Upper lobe of left lung (tissue), 6 donors: ENCODE results near the gene RAD51C. TPM values are rescaled to one million over a fixed set of nuclear protein-coding genes. Genes with fewer than 3 reads are reported as not detected.

Experiments
- ATAC-seq, 2 donors: fragments of 200-7000 bp; cut with Tn5 transposase; one replicate each; pipeline ENCODE4 v1.9.1; 2022; ENCODE audit warnings: mild to moderate bottlenecking in 2 of 2, moderate library complexity in 2 of 2; ENCODE audit not compliant: low FRiP score in 2 of 2
- DNase-seq, 2 donors: peaks; one replicate each; pipeline ENCODE4 v3.0.0-alpha.2; 2019 to 2020
- H3K27ac ChIP-seq, 4 donors: fragments of 200-600 bp; sonication (generic); one replicate each; pipeline ENCODE4 v1.5.1; 2016 to 2019
- H3K27me3 ChIP-seq, 4 donors: fragments of 200-600 bp; sonication (generic); one replicate each; pipeline ENCODE4 v1.5.1; 2017 to 2019
- H3K36me3 ChIP-seq, 4 donors: fragments of 200-600 bp; sonication (generic); one replicate each; pipeline ENCODE4 v1.5.1; 2016 to 2019
- H3K4me1 ChIP-seq, 4 donors: fragments of 200-600 bp; sonication (generic); one replicate each; pipeline ENCODE4 v1.5.1; 2018 to 2019
- H3K4me3 ChIP-seq, 4 donors: fragments of 200-600 bp; sonication (generic); one replicate each; pipeline ENCODE4 v1.5.1; 2017 to 2019; ENCODE audit warnings: mild to moderate bottlenecking in 2 of 4, moderate library complexity in 1 of 4
- H3K9me3 ChIP-seq, 4 donors: fragments of 200-600 bp; sonication (generic); one replicate each; pipeline ENCODE4 v1.5.1; 2018 to 2019
- EP300 ChIP-seq, 4 donors: sonication (generic); formaldehyde crosslinking; IDR thresholded peaks; one replicate each; pipeline ENCODE4 v1.5.1; 2017; ENCODE audit warnings: antibody characterized with exemption in 4 of 4, control low read depth in 2 of 4
- POLR2A ChIP-seq, 4 donors: fragments of 450-650 bp; IDR thresholded peaks; one replicate each; pipeline ENCODE4 v1.5.1; 2016 to 2017; ENCODE audit warnings: antibody characterized with exemption in 4 of 4, mild to moderate bottlenecking in 2 of 4
- POLR2AphosphoS5 ChIP-seq, 2 donors: sonication (generic); formaldehyde crosslinking; IDR thresholded peaks; one replicate each; pipeline ENCODE4 v1.5.1; 2017; ENCODE audit warnings: antibody characterized with exemption in 2 of 2
- WGBS, 2 donors: methylation state at CpG; one replicate each; pipeline ENCODE4 v1.1.5; 2017 to 2018; 5-methylcytosine and 5-hydroxymethylcytosine counted together
- total RNA-seq, 6 donors: library from RNA; depleted of rRNA in 4 of 6; stranded (reverse); fragments of >200 nt in 4 of 6; gene quantifications; one replicate each; pipeline versions ENCODE4 v1.1.0 to v1.2.1, GENCODE V29; 2016 to 2021
- TF ChIP-seq, protein P1 (sequence below), 6 experiments: fragments of 450-650 bp in 4 of 6; fragments of 200-600 bp in 2 of 6; sonication (generic) in 2 of 6; IDR thresholded peaks; one replicate each; pipeline ENCODE4 v1.5.1; 2016 to 2019; ENCODE audit warnings: antibody characterized with exemption in 6 of 6
- donor health status: DM: no; HTN: no; CAD: no; lungs with moderate emphysema.
- donor health status: DM: no; HTN: yes; CAD: no; lungs with severe emphysema.

RAD51C gene
- total RNA-seq, 6 donors from 2014 or later = 10.9 to 21.0 (median 15.9) TPM

DNA sequence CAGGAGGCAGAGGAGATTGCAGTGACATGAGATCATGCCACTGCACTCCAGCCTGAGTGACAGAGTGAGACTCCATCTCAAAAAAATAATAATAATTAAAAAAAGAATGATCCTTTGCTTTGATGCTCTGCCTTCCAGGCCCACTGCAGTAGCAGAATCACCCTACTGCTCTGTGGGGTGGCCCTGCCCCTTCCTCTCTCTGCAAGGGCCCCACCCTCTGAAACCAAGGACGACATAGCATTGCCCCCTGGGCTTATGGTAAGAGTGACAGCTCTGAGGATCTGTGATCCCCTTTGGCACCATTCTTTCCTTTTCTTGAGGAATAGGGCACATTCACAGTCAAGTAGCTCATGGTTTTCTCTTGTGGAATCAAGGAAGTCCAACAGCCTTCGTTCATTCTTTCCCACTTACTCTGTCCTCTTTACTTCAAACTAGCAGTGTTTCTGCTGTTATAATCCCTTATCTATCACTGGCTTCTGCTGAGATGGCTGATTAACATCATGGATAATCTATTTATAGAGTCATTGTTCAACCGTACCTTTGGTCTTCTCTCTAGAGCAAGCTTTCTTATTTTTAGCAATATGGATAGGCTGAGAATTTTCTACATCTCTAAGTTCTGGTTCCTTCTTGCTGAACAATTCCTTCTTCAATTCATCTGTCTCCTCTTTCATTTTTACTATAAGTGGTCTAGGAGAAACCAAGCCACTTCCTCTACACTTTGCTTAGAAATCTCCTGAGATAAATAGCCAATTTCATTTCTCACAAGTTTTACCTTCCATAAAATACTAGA is 14.1 kb downstream of the RAD51C start:
- Histone ChIP-seq H3K36me3 (peaks cover 0 to 34% (median 13%) of the 10 kb centered on the region in 4 donors), H3K27ac (no peak overlapping the region), H3K4me3 (no peak overlapping the region), H3K27me3 (no peaks in the 10 kb centered on the region), H3K9me3 (no peaks in the 10 kb centered on the region), H3K4me1 (no peaks in the 10 kb centered on the region)
- DNase-seq (no peak), ATAC-seq (no peak)
- 68 to 71% methylated on average over 3 of the region's 3 CpGs for WGBS, 2 donors
- TF ChIP-seq, protein P1, sequence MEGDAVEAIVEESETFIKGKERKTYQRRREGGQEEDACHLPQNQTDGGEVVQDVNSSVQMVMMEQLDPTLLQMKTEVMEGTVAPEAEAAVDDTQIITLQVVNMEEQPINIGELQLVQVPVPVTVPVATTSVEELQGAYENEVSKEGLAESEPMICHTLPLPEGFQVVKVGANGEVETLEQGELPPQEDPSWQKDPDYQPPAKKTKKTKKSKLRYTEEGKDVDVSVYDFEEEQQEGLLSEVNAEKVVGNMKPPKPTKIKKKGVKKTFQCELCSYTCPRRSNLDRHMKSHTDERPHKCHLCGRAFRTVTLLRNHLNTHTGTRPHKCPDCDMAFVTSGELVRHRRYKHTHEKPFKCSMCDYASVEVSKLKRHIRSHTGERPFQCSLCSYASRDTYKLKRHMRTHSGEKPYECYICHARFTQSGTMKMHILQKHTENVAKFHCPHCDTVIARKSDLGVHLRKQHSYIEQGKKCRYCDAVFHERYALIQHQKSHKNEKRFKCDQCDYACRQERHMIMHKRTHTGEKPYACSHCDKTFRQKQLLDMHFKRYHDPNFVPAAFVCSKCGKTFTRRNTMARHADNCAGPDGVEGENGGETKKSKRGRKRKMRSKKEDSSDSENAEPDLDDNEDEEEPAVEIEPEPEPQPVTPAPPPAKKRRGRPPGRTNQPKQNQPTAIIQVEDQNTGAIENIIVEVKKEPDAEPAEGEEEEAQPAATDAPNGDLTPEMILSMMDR (IDR thresholded peaks at IDR 0.05) = no peak
- TF ChIP-seq POLR2A (IDR thresholded peaks at IDR 0.05) (no peak), POLR2AphosphoS5 (IDR thresholded peaks at IDR 0.05) (no peak), EP300 (IDR thresholded peaks at IDR 0.05) (no peak)

DNA sequence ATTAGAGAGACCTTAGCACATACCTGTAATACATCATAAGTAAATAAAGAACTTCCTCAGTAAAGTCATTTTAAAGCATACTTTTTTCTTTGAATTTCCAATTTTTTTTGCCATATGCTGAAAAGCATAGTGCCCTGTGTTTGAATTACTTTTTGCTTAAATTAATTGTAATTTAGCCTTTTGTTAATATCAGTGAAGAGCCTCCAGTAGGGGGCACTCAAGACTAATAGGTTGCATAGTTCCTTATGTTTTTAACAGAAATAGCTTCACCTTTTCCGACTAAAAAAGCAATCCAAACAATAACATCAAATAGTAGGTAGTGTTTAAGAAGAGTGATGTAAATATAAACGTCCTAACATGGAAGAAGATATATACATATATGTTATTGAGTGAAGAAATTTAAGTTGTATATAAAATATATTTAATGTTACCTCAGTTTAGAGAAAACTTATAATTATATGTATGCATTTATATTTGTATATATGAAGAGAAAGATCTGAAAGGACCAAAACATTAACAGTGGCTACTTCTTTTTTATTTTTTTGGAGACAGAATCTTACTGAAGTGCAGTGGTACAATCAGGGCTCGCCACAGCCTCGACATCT is 18.6 kb downstream of the RAD51C start:
- TF ChIP-seq, protein P1 (IDR thresholded peaks at IDR 0.05) = peak; percentile 37 to 68 (median 63)
- no peak for TF ChIP-seq POLR2AphosphoS5 (IDR thresholded peaks at IDR 0.05)
- no peak overlapping the region for H3K4me3 ChIP-seq
- DNase-seq (no peak), ATAC-seq (no peak)
- 52 to 53% methylated on average over 4 of the region's 4 CpGs for WGBS, 2 donors
- no peaks in the 10 kb centered on the region for H3K27me3 ChIP-seq
- H3K4me1 ChIP-seq = no peaks in the 10 kb centered on the region
- no peaks in the 10 kb centered on the region for H3K9me3 ChIP-seq
- H3K36me3 ChIP-seq = peaks cover 0 to 34% (median 8%) of the 10 kb centered on the region in 4 donors
- no peak overlapping the region for H3K27ac ChIP-seq

DNA sequence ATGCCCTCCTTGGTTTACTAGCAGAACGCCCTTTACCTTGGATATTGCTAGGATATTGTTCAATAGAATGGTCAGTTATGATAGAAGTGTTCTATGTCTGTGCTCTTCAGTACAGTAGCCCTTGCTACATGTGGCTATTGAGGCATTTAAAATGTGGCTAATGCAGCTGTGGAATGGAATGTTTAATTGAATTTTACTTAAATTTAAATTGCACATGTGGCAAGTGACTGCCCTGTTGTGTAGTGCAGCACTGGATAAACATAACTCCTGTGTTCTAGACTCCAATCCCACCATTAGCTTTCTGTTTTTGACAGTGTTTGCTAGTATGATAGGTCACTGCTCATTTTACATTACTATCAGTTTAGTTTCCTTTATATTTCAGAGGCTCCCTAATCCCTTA is 29.9 kb downstream of the RAD51C start:
- TF ChIP-seq, protein P1 (IDR thresholded peaks at IDR 0.05) = no peak
- TF ChIP-seq POLR2AphosphoS5 (IDR thresholded peaks at IDR 0.05) (no peak), EP300 (IDR thresholded peaks at IDR 0.05) (no peak), POLR2A (IDR thresholded peaks at IDR 0.05) (no peak)
- peaks cover 0 to 22% (median 7%) of the 10 kb centered on the region in 4 donors for H3K36me3 ChIP-seq
- no peaks in the 10 kb centered on the region for H3K9me3 ChIP-seq
- no peaks in the 10 kb centered on the region for H3K27me3 ChIP-seq
- H3K4me1 ChIP-seq = no peaks in the 10 kb centered on the region
- 92 to 94% methylated on average over 1 of the region's 1 CpG for WGBS, 2 donors
- ATAC-seq = no peak
- no peak overlapping the region for H3K4me3 ChIP-seq
- no peak for DNase-seq
- H3K27ac ChIP-seq = no peak overlapping the region

DNA sequence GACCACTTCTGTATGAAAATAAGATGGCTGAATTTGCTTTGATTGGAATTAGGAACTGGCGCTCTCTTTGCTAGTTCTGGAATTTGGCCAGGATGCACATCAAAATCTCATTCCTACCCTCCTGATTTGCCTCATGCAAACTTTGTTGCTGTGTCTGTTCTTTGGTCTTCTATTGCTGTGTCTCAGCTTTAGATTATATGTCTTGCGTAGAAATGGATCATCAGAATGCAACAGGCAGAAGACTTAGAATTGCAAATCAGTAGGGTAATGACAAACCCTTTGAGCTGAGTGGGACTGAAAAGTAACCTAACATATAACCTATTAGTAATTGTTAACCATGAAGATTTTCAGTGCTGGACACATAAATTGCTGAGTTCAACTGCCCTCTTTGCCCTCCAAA is 30.3 kb downstream of the RAD51C start:
- no peaks in the 10 kb centered on the region for H3K4me1 ChIP-seq
- peaks cover 0 to 22% (median 7%) of the 10 kb centered on the region in 4 donors for H3K36me3 ChIP-seq
- no peaks in the 10 kb centered on the region for H3K9me3 ChIP-seq
- DNase-seq (no peak), ATAC-seq (no peak)
- no peaks in the 10 kb centered on the region for H3K27me3 ChIP-seq
- H3K27ac ChIP-seq = no peak overlapping the region
- WGBS, 2 donors = 100% methylated on average over 2 of the region's 2 CpGs
- TF ChIP-seq POLR2A (IDR thresholded peaks at IDR 0.05) (no peak), POLR2AphosphoS5 (IDR thresholded peaks at IDR 0.05) (no peak), EP300 (IDR thresholded peaks at IDR 0.05) (no peak)
- TF ChIP-seq, protein P1 (IDR thresholded peaks at IDR 0.05) = no peak
- no peak overlapping the region for H3K4me3 ChIP-seq
